A549 treated with DMSO at 1 μM for 4 hours (cell line): ENCODE results near the gene ZNF407. TPM values are rescaled to one million over a fixed set of nuclear protein-coding genes. Genes with fewer than 3 reads are reported as not detected.

Source experiments
- total RNA-seq: library from RNA; stranded (reverse); fragments of 200-300 nt; extraction: Qiagen RNA extraction; gene quantifications from 5 replicates; pipeline ENCODE4 v1.2.3, GENCODE V29; 2022; ENCODE audit warnings: low read depth

The ZNF407 gene, protein sequence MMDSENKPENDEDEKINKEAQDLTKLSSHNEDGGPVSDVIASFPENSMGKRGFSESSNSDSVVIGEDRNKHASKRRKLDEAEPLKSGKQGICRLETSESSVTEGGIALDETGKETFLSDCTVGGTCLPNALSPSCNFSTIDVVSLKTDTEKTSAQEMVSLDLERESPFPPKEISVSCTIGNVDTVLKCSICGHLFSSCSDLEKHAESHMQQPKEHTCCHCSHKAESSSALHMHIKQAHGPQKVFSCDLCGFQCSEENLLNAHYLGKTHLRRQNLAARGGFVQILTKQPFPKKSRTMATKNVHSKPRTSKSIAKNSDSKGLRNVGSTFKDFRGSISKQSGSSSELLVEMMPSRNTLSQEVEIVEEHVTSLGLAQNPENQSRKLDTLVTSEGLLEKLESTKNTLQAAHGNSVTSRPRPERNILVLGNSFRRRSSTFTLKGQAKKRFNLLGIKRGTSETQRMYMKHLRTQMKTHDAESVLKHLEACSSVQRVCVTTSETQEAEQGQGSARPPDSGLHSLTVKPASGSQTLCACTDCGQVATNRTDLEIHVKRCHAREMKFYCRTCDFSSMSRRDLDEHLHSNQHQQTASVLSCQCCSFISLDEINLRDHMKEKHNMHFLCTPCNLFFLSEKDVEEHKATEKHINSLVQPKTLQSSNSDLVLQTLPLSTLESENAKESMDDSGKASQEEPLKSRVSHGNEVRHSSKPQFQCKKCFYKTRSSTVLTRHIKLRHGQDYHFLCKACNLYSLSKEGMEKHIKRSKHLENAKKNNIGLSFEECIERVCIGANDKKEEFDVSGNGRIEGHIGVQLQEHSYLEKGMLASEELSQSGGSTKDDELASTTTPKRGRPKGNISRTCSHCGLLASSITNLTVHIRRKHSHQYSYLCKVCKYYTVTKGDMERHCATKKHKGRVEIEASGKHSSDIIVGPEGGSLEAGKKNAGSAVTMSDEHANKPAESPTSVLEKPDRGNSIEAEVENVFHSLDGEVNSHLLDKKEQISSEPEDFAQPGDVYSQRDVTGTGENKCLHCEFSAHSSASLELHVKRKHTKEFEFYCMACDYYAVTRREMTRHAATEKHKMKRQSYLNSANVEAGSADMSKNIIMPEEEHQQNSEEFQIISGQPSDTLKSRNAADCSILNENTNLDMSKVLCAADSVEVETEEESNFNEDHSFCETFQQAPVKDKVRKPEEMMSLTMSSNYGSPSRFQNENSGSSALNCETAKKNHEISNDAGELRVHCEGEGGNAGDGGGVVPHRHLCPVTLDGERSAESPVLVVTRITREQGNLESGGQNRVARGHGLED (N-terminal part only)
- 2.4 to 3.2 TPM (median 3.0 TPM) in 5 replicates for total RNA-seq

GRCh38 chr18:74597662-74598349 lies at the start of gene ZNF407:
Gene ZNF407, plus strand, starts transcription at chr18:74597870. Its CDS starts 33,150 bp downstream, at chr18:74631020.

Other genes with a start within 250 kb of the ZNF407 start
- gene DIPK1C, start 140.6 kb upstream of the ZNF407 start, total RNA-seq = not detected in 5 replicates
- gene CNDP2, start 101.5 kb upstream of the ZNF407 start, total RNA-seq = 74.0 to 94.3 TPM (median 84.1 TPM) in 5 replicates
- not detected in 5 replicates for gene CNDP1, start 63.4 kb upstream of the ZNF407 start, total RNA-seq